Stimulated activated effector memory CD8-positive, alpha-beta T cell treated with anti-CD3 and anti-CD28 coated beads, Interleukin-12 subunit alpha, Interleukin-12 subunit beta, amount 100 ng/mL, for 72 hours (primary cell): ENCODE results near the gene MLXIPL.
"Not testable (repeated sequence)": the region's sequence is repeated elsewhere in the genome, so short reads cannot be mapped to it uniquely, and the experiment has no call there.

Source experiments
- ATAC-seq: fragments of 150-1000 bp; cut with Tn5 transposase; 2 replicates; pipeline ENCODE4 v1.10.0; 2021
- DNase-seq, 2 donors: peaks; one replicate each; pipeline ENCODE4 v3.0.0; 2021 to 2022; ENCODE audit warnings: low spot score in 2 of 2
- H3K27ac Mint-ChIP-seq: one replicate; pipeline ENCODE4 v1.8.0; 2022; ENCODE audit warnings: mild to moderate bottlenecking, mixed read lengths
- H3K36me3 Mint-ChIP-seq: one replicate; pipeline ENCODE4 v1.8.0; 2022; ENCODE audit warnings: mild to moderate bottlenecking, mixed read lengths
- H3K4me1 Mint-ChIP-seq: one replicate; pipeline ENCODE4 v1.8.0; 2022; ENCODE audit warnings: mixed read lengths
- H3K4me3 Mint-ChIP-seq: one replicate; pipeline ENCODE4 v1.8.0; 2022; ENCODE audit warnings: mild to moderate bottlenecking, mixed read lengths
- H3K9me3 Mint-ChIP-seq: one replicate; pipeline ENCODE4 v1.8.0; 2022; ENCODE audit warnings: mixed read lengths

MLXIPL gene

GRCh38 chr7:73610105-73610504, 14.2 kb downstream of the MLXIPL start:
- Mint-ChIP-seq H3K27ac (peak overlapping the region; percentile 16), H3K36me3 (no peaks in the 10 kb centered on the region), H3K4me3 (no peak overlapping the region), H3K9me3 (no peaks in the 10 kb centered on the region), H3K4me1 (no peaks in the 10 kb centered on the region)
- ATAC-seq: no peak
- no peak for DNase-seq

GRCh38 chr7:73607692-73607983, 16.7 kb downstream of the MLXIPL start:
- not testable (repeated sequence) for DNase-seq, H3K4me1 Mint-ChIP-seq, H3K36me3 Mint-ChIP-seq, ATAC-seq, H3K9me3 Mint-ChIP-seq, H3K27ac Mint-ChIP-seq, H3K4me3 Mint-ChIP-seq

- no peaks in the 10 kb centered on the region for H3K36me3 Mint-ChIP-seq
- no peak overlapping the region for H3K27ac Mint-ChIP-seq
- no peaks in the 10 kb centered on the region for H3K4me1 Mint-ChIP-seq
- no peak overlapping the region for H3K4me3 Mint-ChIP-seq
- ATAC-seq (peak; percentile 64), DNase-seq (peak; percentile 72 to 80)
- H3K9me3 Mint-ChIP-seq: no peaks in the 10 kb centered on the region
Observed at GRCh38 chr7:73606801-73607691, 17.3 kb downstream of the MLXIPL start.

- Mint-ChIP-seq H3K36me3 (no peaks in the 10 kb centered on the region), H3K4me3 (no peak overlapping the region), H3K27ac (no peak overlapping the region), H3K9me3 (no peaks in the 10 kb centered on the region), H3K4me1 (no peaks in the 10 kb centered on the region)
- DNase-seq (no peak), ATAC-seq (no peak)
Observed at GRCh38 chr7:73605601-73606220, 18.6 kb downstream of the MLXIPL start.

GRCh38 chr7:73602721-73603651, 21.3 kb downstream of the MLXIPL start:
- Mint-ChIP-seq H3K9me3 (no peaks in the 10 kb centered on the region), H3K36me3 (no peaks in the 10 kb centered on the region), H3K27ac (no peak overlapping the region), H3K4me1 (no peaks in the 10 kb centered on the region), H3K4me3 (no peak overlapping the region)
- DNase-seq: no peak
- ATAC-seq: peak; percentile 27

GRCh38 chr7:73599916-73600315, 24.4 kb downstream of the MLXIPL start:
- no peak for DNase-seq
- Mint-ChIP-seq H3K27ac (no peak overlapping the region), H3K4me1 (no peaks in the 10 kb centered on the region), H3K36me3 (no peaks in the 10 kb centered on the region), H3K9me3 (no peaks in the 10 kb centered on the region), H3K4me3 (no peak overlapping the region)
- no peak for ATAC-seq

- no peaks in the 10 kb centered on the region for H3K36me3 Mint-ChIP-seq
- H3K4me1 Mint-ChIP-seq: no peaks in the 10 kb centered on the region
- H3K4me3 Mint-ChIP-seq: no peak overlapping the region
- no peaks in the 10 kb centered on the region for H3K9me3 Mint-ChIP-seq
- DNase-seq (no peak), ATAC-seq (no peak)
- H3K27ac Mint-ChIP-seq: no peak overlapping the region
Observed at GRCh38 chr7:73599151-73599882, 25.0 kb downstream of the MLXIPL start.

- Mint-ChIP-seq H3K4me3 (no peak overlapping the region), H3K27ac (peak overlapping the region; percentile 1), H3K9me3 (no peaks in the 10 kb centered on the region), H3K4me1 (peaks cover 6% of the 10 kb centered on the region), H3K36me3 (no peaks in the 10 kb centered on the region)
- peak; percentile 31 for ATAC-seq
- DNase-seq: no peak
Observed at GRCh38 chr7:73597978-73598782, 26.1 kb downstream of the MLXIPL start.

GRCh38 chr7:73596191-73597065, 27.9 kb downstream of the MLXIPL start:
- DNase-seq (no peak), ATAC-seq (no peak)
- no peak overlapping the region for H3K27ac Mint-ChIP-seq
- no peaks in the 10 kb centered on the region for H3K36me3 Mint-ChIP-seq
- H3K4me1 Mint-ChIP-seq: peaks cover 7% of the 10 kb centered on the region
- H3K9me3 Mint-ChIP-seq: no peaks in the 10 kb centered on the region
- H3K4me3 Mint-ChIP-seq: no peak overlapping the region

GRCh38 chr7:73595358-73595757, 29.0 kb downstream of the MLXIPL start:
- H3K36me3 Mint-ChIP-seq: no peaks in the 10 kb centered on the region
- no peaks in the 10 kb centered on the region for H3K9me3 Mint-ChIP-seq
- H3K4me1 Mint-ChIP-seq: peaks cover 7% of the 10 kb centered on the region
- no peak for ATAC-seq
- H3K4me3 Mint-ChIP-seq: no peak overlapping the region
- no peak overlapping the region for H3K27ac Mint-ChIP-seq
- no peak for DNase-seq

GRCh38 chr7:73593207-73594045, 30.9 kb downstream of the MLXIPL start:
- Mint-ChIP-seq H3K9me3 (no peaks in the 10 kb centered on the region), H3K4me3 (no peak overlapping the region), H3K27ac (no peak overlapping the region), H3K36me3 (no peaks in the 10 kb centered on the region), H3K4me1 (peaks cover 7% of the 10 kb centered on the region)
- peak; percentile 27 for ATAC-seq
- DNase-seq: no peak

GRCh38 chr7:73586911-73587310, 37.4 kb downstream of the MLXIPL start:
- H3K36me3 Mint-ChIP-seq: no peaks in the 10 kb centered on the region
- ATAC-seq (no peak), DNase-seq (no peak)
- H3K9me3 Mint-ChIP-seq: no peaks in the 10 kb centered on the region
- H3K4me1 Mint-ChIP-seq: peaks cover 7% of the 10 kb centered on the region
- no peak overlapping the region for H3K4me3 Mint-ChIP-seq
- no peak overlapping the region for H3K27ac Mint-ChIP-seq

- Mint-ChIP-seq H3K4me1 (peaks cover 7% of the 10 kb centered on the region), H3K36me3 (no peaks in the 10 kb centered on the region), H3K27ac (no peak overlapping the region), H3K4me3 (no peak overlapping the region), H3K9me3 (no peaks in the 10 kb centered on the region)
- DNase-seq: no peak
- no peak for ATAC-seq
Observed at GRCh38 chr7:73585196-73585595, 39.1 kb downstream of the MLXIPL start.
